NCI-H69 (cell line): Measurements from ENCODE around the gene ANKRD63.

Experiments used
- DNase-seq: peaks from one replicate; lab custom pipeline; 2025; lab: John Stamatoyannopoulos, UW

The ANKRD63 gene

DNA sequence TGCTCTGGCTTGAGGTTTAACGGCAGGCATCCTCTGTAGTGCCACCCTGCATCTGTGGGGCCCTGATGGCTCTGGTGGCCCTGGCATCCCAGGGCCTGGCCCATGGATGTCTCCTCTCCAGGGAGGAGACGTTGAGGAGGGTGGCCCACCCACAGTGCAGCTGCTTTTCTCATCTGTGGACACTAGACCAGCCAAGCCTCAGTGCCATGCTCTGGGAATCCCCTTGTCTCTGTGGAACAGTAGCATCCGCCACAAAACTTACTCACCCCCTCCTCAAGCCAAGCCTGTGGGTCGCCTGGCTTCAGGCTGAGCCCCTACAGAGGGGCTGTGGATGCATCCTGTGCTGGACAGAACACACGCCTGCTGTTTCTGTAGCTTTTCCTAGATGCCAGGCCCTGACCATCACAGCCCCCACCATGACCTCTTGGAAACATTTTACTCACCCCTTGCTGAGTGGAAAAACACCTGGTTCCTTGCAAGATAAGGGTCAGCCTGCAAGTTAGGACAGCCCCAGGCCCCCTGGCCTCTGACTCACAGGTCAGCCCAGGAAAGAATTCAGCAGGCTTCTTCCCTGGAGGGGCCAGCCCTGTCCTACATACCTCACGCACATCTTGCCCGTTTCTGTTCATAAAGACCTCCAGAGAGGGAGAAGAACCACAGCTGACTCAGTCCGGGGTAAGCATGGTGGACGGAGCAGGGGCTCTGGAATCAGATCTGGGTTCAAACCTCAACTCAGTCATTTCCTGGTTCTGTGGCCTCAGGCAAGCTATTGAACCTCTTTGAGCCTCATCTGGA lies 25.0 kb downstream of the ANKRD63 start:
- DNase-seq = no peak

DNA sequence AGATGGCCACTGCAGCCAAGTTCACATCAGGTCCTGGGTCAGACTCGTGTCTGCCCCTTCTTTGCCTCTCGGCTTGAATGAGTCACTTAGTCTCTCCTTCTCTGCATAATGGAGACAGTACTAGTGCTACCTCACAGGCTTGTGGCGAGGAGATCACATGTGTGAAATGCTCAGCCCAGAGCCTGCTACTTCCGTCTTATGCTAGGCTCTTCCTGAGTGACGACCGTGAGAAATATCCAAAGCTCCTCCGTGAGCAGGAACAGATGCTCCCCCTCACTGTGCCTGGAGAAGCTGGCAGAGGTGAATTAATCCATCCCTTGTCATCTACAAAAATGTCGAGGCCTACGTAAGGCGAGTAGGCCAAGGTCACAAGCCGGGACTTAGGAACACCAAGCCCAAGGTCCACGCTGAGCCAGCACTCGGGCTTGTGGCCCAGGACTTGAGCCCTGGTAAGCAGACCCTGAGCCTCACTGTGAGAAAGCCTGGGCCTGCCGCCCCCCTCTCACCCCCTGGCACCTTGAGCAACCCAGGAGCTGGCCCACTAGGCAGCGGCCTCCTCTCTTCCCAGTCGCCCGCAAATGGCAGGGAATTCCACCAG lies 26.1 kb downstream of the ANKRD63 start:
- no peak for DNase-seq

DNA sequence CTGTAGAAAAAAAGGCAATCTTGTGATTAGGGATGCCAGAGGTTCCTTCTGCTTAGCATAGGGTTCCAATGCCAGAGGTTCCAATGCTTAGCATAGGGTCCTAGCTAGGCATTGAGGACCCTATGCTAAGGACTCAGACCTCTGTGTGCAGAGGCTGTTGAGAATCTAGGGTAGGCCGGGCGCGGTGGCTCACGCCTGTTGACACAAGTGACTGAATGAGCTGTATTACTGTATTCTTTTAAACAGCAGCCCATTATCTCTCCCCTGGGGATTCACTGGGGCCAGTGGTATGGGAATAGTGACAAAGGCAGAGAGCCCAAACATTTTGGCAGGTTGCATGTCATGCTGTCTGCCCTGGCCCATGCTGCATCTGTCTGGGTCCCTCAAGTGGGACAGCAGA lies 27.8 kb downstream of the ANKRD63 start:
- DNase-seq = peak; percentile 73

DNA sequence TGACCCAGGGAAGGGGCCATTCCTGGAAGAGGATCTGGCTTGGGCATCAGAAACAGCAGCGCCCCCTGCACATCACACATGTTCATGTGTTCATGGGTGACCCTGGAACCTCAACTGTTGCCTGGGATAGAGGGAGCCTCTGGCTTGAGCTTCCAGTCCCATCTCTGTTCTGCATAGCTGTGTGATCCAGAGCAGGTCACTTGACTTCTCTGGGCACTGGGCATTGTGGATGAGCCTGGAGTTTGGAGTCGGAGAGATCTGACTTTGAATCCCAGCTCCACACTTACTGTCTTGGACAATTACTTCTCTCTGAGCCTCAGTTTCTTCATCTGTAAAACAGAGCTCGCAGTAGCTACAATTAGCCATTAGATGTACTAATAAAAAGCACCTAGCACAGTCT lies 28.4 kb downstream of the ANKRD63 start:
- no peak for DNase-seq

DNA sequence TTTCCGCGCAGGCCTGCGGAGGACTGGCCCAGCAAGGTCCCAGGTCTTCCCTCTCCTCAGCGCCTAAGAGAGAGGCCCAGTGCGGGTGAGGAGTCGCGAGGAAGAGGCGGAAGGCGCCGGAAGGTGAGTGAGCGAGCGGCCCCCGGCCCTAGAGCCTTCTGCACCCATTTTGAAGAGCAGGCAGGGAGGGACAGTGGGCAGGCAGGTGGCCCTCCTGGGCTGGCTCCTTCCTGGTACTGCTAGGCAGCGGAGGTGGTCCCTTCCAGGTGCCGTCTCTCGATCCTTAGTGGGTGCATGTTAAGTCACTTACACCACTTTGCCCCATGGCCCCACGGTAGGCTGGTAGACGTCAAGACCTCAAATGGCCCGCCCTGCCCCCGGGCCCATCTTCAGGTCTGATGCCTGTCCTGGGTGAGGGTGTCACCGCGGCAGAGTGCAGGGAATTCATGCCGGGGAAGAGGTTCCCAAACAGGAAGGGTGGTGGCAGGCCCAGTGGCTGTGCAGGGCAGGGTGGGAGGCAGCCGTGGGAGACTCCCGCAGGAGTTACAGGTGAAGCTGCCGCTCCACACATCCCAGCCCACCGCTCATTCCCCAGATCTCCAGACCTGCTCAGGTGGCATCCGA lies 29.6 kb downstream of the ANKRD63 start:
- DNase-seq = no peak

GRCh38 chr15:40252438-40253166 lies 30.3 kb downstream of the ANKRD63 start:
- peak; percentile 87 for DNase-seq

DNA sequence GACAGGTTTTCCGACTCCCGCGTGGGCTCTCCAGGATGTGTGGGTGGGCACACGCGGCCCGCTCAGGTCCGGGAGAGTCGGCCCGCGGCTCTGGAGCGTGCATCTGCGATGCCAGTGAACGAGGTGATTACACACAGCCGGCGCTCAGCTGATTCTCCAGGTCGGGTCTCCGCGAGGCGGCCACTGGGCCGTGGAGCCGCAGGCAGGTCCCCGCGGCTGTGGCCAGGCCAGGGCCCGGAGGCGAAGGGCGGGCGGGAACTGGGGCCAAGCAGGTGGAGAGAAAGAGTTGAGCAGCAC lies 30.8 kb downstream of the ANKRD63 start:
- no peak for DNase-seq

DNA sequence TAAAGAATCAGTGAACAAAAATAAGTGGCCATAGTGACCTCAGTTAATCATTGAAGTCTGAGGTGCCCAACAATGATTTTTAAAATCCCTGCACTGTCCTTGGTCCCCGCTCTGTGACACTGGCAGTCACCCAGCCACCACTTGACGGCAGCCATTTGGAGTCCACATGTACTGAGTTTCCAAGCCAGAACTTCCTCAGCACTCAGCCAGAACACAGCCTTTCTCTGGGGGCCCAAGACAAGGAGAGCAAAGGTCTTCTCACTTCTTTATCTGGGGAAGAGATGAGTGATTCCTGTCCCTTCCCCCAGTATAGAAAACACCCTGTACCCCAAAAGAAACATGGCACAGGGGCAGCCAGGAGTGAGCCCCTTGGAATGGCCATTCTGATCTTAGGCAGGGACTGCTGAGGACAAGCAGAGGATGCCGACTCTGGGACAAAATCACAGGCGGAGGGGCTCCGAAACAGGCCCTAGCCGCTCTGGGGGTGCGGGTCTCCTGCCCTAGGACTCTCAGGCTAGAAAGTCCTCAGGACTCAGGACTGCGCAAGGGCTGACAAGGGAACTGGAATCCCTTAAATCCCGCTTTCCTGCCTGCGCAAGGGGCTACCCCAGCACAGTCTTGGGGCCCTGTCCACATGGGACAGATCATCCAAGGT lies 31.3 kb downstream of the ANKRD63 start:
- DNase-seq = no peak

- DNase-seq = no peak
Measured at GRCh38 chr15:40250771-40251483, 31.9 kb downstream of the ANKRD63 start.

- DNase-seq = no peak
Measured at GRCh38 chr15:40250304-40250656, 32.6 kb downstream of the ANKRD63 start.

GRCh38 chr15:40249477-40250303 lies 33.2 kb downstream of the ANKRD63 start:
- DNase-seq = peak; percentile 53

DNA sequence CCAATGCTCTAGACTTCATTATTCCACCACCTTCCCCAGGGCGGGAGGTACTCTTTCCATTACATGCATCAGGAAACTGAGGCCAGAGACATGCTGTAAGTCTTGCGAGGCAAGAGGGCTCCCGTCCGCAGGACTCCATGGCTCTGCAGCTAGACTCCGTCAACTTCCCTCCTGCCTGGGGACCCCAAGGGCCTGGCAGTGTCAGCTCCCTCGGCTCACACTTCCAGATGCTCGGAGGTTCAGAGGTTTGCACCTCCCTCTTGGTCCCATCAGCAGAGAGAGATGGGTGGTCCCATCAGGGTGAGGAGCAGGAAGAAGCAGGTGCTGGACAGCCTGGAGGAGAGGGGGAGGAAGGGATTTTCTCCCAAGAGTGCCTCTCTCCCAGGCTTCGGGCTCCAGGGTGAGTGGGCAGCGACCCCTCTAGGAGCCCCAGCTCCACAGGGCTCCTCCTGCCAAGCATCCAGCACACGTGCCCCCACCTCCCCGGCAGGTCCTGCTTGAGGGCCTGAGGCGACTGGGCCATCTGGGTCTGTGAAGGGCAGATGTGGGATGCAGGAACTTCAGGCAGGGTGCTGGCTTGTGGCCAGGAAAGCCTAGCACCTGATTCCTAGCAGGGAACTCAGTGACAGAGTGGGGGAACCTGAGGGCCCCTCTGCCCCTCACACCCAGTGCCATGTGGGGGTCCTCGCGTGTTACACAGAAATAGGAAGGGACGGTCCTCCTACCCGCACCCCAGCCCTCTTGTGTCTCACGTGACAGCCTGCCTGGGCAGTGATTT lies 34.7 kb downstream of the ANKRD63 start:
- DNase-seq = peak; percentile 58

DNA sequence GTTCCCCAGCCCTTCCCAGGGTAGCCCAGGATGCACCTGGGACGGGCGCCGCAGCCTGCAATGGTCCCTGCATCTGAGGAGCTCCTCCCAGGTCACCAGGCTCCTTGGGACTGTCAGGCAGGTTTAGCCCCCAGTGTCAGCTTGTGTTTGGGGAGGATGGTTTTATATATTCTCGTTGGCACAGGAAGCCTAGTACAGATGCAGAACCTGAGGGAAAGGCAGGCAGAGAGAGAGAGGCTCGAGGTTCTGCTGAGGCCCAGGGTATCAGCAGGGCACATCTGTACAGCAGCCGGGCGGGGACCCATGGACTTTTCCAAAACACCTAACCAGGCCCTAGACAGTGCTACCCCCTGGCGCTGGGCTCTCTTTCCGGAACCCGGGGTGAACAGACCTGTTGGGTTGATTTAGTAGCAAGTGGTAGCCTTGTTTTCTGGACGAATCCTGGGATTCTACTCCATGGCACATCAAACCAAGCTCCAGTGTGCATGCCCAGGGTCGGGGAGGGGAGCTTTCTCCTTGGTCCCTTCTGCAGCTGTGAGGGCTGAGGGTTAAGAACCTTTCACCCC lies 35.4 kb downstream of the ANKRD63 start:
- no peak for DNase-seq

DNA sequence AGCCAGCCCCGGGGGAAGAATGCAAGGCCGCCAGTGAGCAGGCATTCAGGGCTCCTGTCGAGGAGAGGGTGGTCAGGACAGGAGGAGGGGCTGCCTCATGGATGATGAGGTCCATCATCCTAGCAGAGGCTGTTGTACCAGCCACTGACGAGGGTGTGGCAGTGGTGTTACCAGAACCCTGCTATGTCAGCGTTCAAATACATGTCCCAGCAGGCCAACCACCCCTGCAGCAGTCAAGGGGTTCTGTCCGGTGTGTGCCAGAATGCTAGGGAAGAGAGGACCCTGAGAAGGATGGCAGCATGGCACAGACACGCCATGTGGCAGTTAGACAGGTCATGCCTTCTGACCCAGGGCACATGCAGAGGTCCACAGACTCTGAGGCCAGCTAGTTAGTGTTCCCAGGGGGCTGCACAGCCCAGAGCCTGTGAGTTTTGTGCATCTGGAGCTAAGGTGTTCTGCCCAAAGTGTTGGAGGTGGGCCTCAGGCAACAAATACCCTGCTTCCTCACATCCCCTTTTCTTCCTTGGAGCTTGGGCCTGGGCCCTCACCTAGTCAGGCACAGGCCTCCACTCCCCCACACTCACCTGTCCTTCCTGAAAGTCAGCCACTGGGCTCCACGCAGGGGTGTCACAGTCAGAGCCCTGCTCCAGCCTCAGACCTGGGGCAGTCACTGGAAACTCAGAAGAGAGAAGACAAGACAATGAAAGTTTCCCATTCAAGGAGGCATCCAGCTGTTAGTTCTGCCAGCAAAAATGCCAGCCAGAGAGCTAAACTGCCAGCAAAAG lies 36.2 kb downstream of the ANKRD63 start:
- DNase-seq = no peak

DNA sequence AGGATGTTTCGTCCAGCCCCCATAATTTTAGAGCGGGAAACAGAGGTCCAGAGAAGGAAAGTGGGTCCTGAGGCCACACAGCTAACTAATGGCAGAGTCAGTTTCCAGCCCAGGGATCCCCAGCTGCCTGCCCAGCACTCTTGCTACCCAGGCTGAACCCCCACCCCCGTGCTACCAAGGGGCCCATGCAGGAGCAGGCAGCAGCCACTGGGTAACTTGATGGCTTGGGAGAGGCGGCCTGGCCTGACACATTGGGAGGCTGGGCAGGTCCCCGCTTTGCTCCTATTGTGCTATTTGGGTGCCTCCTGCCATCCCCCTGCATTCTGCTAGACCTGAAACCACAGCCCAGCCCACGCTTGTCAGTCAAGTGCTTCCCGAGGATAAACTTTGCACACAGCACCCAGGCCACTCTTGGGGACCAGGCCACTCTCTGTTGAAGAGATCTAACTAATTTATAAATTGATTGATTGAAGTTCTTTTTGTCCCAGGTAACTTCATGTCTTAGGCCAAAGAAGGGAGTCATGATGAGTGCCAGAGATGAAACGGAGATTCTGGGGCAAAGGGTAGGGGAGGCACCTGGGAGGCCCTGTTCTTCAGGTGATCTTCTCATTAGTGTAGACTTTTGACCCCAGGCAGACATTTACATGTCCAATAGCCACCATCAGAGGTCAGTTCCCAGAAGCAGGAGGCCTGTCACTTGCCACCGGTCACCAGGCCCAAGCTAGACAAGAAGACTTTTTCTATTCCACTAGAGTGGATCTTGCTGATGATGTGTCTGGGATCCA lies 37.0 kb downstream of the ANKRD63 start:
- no peak for DNase-seq

- no peak for DNase-seq
Measured at GRCh38 chr15:40244961-40245523, 37.8 kb downstream of the ANKRD63 start.

GRCh38 chr15:40243126-40243810 lies 39.6 kb downstream of the ANKRD63 start:
- DNase-seq = peak; percentile 71
